HEK293 (cell line): ENCODE measurements around the gene MARK3.
A peak's percentile ranks its signal among the peaks of the same experiment; 100 is the strongest.

Experiments
- CTCF ChIA-PET: fragments of 350-600 bp; formaldehyde crosslinking; extraction: SDS; loops from one replicate; lab custom pipeline; 2021; ENCODE audit warnings: antibody characterized with exemption; lab: Yijun Ruan, JAX
- POLR2A ChIA-PET: fragments of 300-600 bp; formaldehyde crosslinking; extraction: SDS; loops from one replicate; lab custom pipeline; 2020; ENCODE audit warnings: antibody characterized with exemption, inconsistent platforms; lab: Yijun Ruan, JAX
- H3K27ac ChIP-seq: fragments of 200-500 bp; sonication (Bioruptor generic); 2 replicates; pipeline ENCODE4 v1.5.1; 2014; ENCODE audit warnings: low read depth, low read length, control low read depth, inconsistent platforms; ENCODE audit errors: extremely low read depth
- H3K36me3 ChIP-seq, 2 experiments: fragments of 200-500 bp in 1 of 2; sonication (Bioruptor generic) in 1 of 2; 1 replicate in 1 of 2; 2 replicates in 1 of 2; pipeline ENCODE4 v1.5.1; 2014 to 2017; ENCODE audit warnings: inconsistent platforms in 2 of 2, low read length in 2 of 2; ENCODE audit not compliant: control insufficient read depth in 2 of 2, insufficient read depth in 1 of 2
- H3K4me1 ChIP-seq: fragments of 200-500 bp; sonication (Bioruptor generic); 2 replicates; pipeline ENCODE4 v1.5.1; 2014; ENCODE audit warnings: mild to moderate bottlenecking, low read length, inconsistent platforms; ENCODE audit not compliant: control insufficient read depth, insufficient read depth
- H3K4me3 ChIP-seq: 2 replicates; pipeline ENCODE4 v1.5.1; 2011; ENCODE audit warnings: low read depth, mild to moderate bottlenecking, control low read depth, low read length, moderate library complexity
- H3K9me3 ChIP-seq: fragments of 200-500 bp; sonication (Bioruptor generic); 2 replicates; pipeline ENCODE4 v1.5.1; 2014; ENCODE audit warnings: low read depth, low read length, inconsistent platforms; ENCODE audit not compliant: control insufficient read depth, insufficient read depth
- BCL11B ChIP-seq: fragments of 450-650 bp; formaldehyde crosslinking; IDR thresholded peaks from 2 replicates; pipeline ENCODE4 v1.5.1; 2016; ENCODE audit warnings: low read depth, missing biosample characterization, missing genetic modification characterization
- GFI1B ChIP-seq: fragments of 450-650 bp; formaldehyde crosslinking; IDR thresholded peaks from 2 replicates; pipeline ENCODE4 v1.5.1; 2016; ENCODE audit warnings: missing biosample characterization, missing genetic modification characterization
- GLI4 ChIP-seq: fragments of 450-650 bp; formaldehyde crosslinking; IDR thresholded peaks from 2 replicates; pipeline ENCODE4 v1.5.1; 2016; ENCODE audit warnings: missing biosample characterization, missing genetic modification characterization
- HIC1 ChIP-seq: fragments of 450-650 bp; formaldehyde crosslinking; IDR thresholded peaks from 2 replicates; pipeline ENCODE4 v1.5.1; 2016; ENCODE audit warnings: missing biosample characterization, missing genetic modification characterization
- HOXC10 ChIP-seq: sonication (generic); formaldehyde crosslinking; IDR thresholded peaks from 2 replicates; pipeline ENCODE4 v1.8.1; 2023; ENCODE audit warnings: mild to moderate bottlenecking, missing genetic modification reagents
- IKZF3 ChIP-seq: fragments of 450-650 bp; IDR thresholded peaks from 2 replicates; pipeline ENCODE4 v1.5.0; 2018; ENCODE audit warnings: missing biosample characterization, mild to moderate bottlenecking, missing genetic modification characterization, moderate library complexity
- KLF17 ChIP-seq: fragments of 450-650 bp; formaldehyde crosslinking; IDR thresholded peaks from 2 replicates; pipeline ENCODE4 v1.5.1; 2016; ENCODE audit warnings: missing biosample characterization, missing genetic modification characterization
- KLF8 ChIP-seq: fragments of 450-650 bp; formaldehyde crosslinking; IDR thresholded peaks from 2 replicates; pipeline ENCODE4 v1.5.1; 2016; ENCODE audit warnings: missing biosample characterization, missing genetic modification characterization
- KLF9 ChIP-seq: fragments of 450-650 bp; formaldehyde crosslinking; IDR thresholded peaks from 2 replicates; pipeline ENCODE4 v1.5.1; 2016; ENCODE audit warnings: missing biosample characterization, missing genetic modification characterization, low read depth
- MZF1 ChIP-seq: fragments of 450-650 bp; formaldehyde crosslinking; IDR thresholded peaks from 2 replicates; pipeline ENCODE4 v1.5.1; 2017; ENCODE audit warnings: missing biosample characterization, missing genetic modification characterization, borderline replicate concordance
- SP2 ChIP-seq: fragments of 450-650 bp; formaldehyde crosslinking; IDR thresholded peaks from 2 replicates; pipeline ENCODE4 v1.5.1; 2016; ENCODE audit warnings: missing biosample characterization, missing genetic modification characterization
- SP3 ChIP-seq: fragments of 450-650 bp; formaldehyde crosslinking; IDR thresholded peaks from 2 replicates; pipeline ENCODE4 v1.5.1; 2016; ENCODE audit warnings: missing biosample characterization, missing genetic modification characterization
- ZNF138 ChIP-seq: fragments of 450-650 bp; formaldehyde crosslinking; IDR thresholded peaks from 2 replicates; pipeline ENCODE4 v1.5.1; 2016; ENCODE audit warnings: missing biosample characterization, missing genetic modification characterization, borderline replicate concordance
- ZNF155 ChIP-seq: fragments of 450-650 bp; formaldehyde crosslinking; IDR thresholded peaks from 2 replicates; pipeline ENCODE4 v1.5.1; 2016; ENCODE audit warnings: missing biosample characterization, missing genetic modification characterization
- ZNF16 ChIP-seq: fragments of 450-650 bp; formaldehyde crosslinking; IDR thresholded peaks from 2 replicates; pipeline ENCODE4 v1.5.1; 2016; ENCODE audit warnings: low read depth, missing biosample characterization, missing genetic modification characterization
- ZNF169 ChIP-seq: fragments of 450-650 bp; formaldehyde crosslinking; IDR thresholded peaks from 2 replicates; pipeline ENCODE4 v1.5.1; 2016; ENCODE audit warnings: missing biosample characterization, missing genetic modification characterization
- ZNF175 ChIP-seq: fragments of 450-650 bp; formaldehyde crosslinking; IDR thresholded peaks from 2 replicates; pipeline ENCODE4 v1.5.1; 2016; ENCODE audit warnings: missing biosample characterization, missing genetic modification characterization
- ZNF211 ChIP-seq: fragments of 450-650 bp; formaldehyde crosslinking; IDR thresholded peaks from 2 replicates; pipeline ENCODE4 v1.5.1; 2016; ENCODE audit warnings: low read depth, missing biosample characterization, missing genetic modification characterization
- ZNF24 ChIP-seq: fragments of 450-650 bp; formaldehyde crosslinking; IDR thresholded peaks from 2 replicates; pipeline ENCODE4 v1.5.1; 2016; ENCODE audit warnings: missing biosample characterization, missing genetic modification characterization
- ZNF266 ChIP-seq: fragments of 450-650 bp; formaldehyde crosslinking; IDR thresholded peaks from 2 replicates; pipeline ENCODE4 v1.5.1; 2016; ENCODE audit warnings: missing biosample characterization, missing genetic modification characterization, low read depth
- ZNF350 ChIP-seq: fragments of 450-650 bp; formaldehyde crosslinking; IDR thresholded peaks from 2 replicates; pipeline ENCODE4 v1.5.0; 2017; ENCODE audit warnings: missing biosample characterization, mild to moderate bottlenecking, missing genetic modification characterization
- ZNF416 ChIP-seq: fragments of 450-650 bp; formaldehyde crosslinking; IDR thresholded peaks from 2 replicates; pipeline ENCODE4 v1.5.1; 2016; ENCODE audit warnings: missing biosample characterization, missing genetic modification characterization
- ZNF48 ChIP-seq: fragments of 450-650 bp; formaldehyde crosslinking; IDR thresholded peaks from 2 replicates; pipeline ENCODE4 v1.5.1; 2016; ENCODE audit warnings: missing biosample characterization, missing genetic modification characterization
- ZNF510 ChIP-seq: fragments of 450-650 bp; formaldehyde crosslinking; IDR thresholded peaks from 2 replicates; pipeline ENCODE4 v1.5.1; 2018; ENCODE audit warnings: mild to moderate bottlenecking, missing genetic modification characterization, missing biosample characterization; ENCODE audit not compliant: insufficient replicate concordance
- ZNF561 ChIP-seq: fragments of 450-650 bp; IDR thresholded peaks from 2 replicates; pipeline ENCODE4 v1.5.1; 2018; ENCODE audit warnings: missing biosample characterization, missing genetic modification characterization, borderline replicate concordance
- ZNF571 ChIP-seq: fragments of 450-650 bp; formaldehyde crosslinking; IDR thresholded peaks from 2 replicates; pipeline ENCODE4 v1.5.0; 2017; ENCODE audit warnings: missing biosample characterization, missing genetic modification characterization
- ZNF624 ChIP-seq: fragments of 450-650 bp; formaldehyde crosslinking; IDR thresholded peaks from 2 replicates; pipeline ENCODE4 v1.5.1; 2017; ENCODE audit warnings: missing biosample characterization, missing genetic modification characterization
- ZNF701 ChIP-seq: fragments of 450-650 bp; formaldehyde crosslinking; IDR thresholded peaks from 2 replicates; pipeline ENCODE4 v1.5.1; 2016; ENCODE audit warnings: missing biosample characterization, missing genetic modification characterization
- ZNF707 ChIP-seq: fragments of 450-650 bp; formaldehyde crosslinking; IDR thresholded peaks from 2 replicates; pipeline ENCODE4 v1.5.1; 2016; ENCODE audit warnings: missing biosample characterization, missing genetic modification characterization
- ZNF777 ChIP-seq: fragments of 450-650 bp; formaldehyde crosslinking; IDR thresholded peaks from 2 replicates; pipeline ENCODE4 v1.5.1; 2017; ENCODE audit warnings: missing biosample characterization, missing genetic modification characterization, borderline replicate concordance
- ZSCAN30 ChIP-seq: fragments of 450-650 bp; IDR thresholded peaks from 2 replicates; pipeline ENCODE4 v1.5.1; 2018; ENCODE audit warnings: missing biosample characterization, mild to moderate bottlenecking, missing genetic modification characterization, moderate library complexity
- ZXDB ChIP-seq: fragments of 450-650 bp; formaldehyde crosslinking; IDR thresholded peaks from 2 replicates; pipeline ENCODE4 v1.5.1; 2016; ENCODE audit warnings: missing biosample characterization, missing genetic modification characterization
- TF ChIP-seq, protein P1 (sequence below): fragments of 450-650 bp; formaldehyde crosslinking; IDR thresholded peaks from 2 replicates; pipeline ENCODE4 v1.5.1; 2016; ENCODE audit warnings: missing biosample characterization, missing genetic modification characterization
- TF ChIP-seq, protein P2 (sequence below): fragments of 450-650 bp; formaldehyde crosslinking; IDR thresholded peaks from 2 replicates; pipeline ENCODE4 v1.5.1; 2016; ENCODE audit warnings: missing biosample characterization, missing genetic modification characterization, low read depth

Gene MARK3

GRCh38 chr14:103393676-103394626 lies 8.7 kb downstream of the MARK3 start:
- Histone ChIP-seq H3K9me3 (no peaks in the 10 kb centered on the region), H3K4me3 (no peak overlapping the region), H3K36me3 (no peaks in the 10 kb centered on the region), H3K27ac (no peak overlapping the region), H3K4me1 (peaks cover 40% of the 10 kb centered on the region)
- POLR2A ChIA-PET = interaction anchor here (0.6 to 1.6 kb wide), 2 partner anchors 40 to 60 kb away, joined by 4 to 10 read pairs; partner anchors contain the start of gene EIF5
- CTCF ChIA-PET = interaction anchor here (0.6 to 5.4 kb wide), 9 partner anchors 10 to 289 kb away, joined by 3 to 49 read pairs (median 3); no protein-coding TSS in a partner anchor
- no peak for TF ChIP-seq ZNF510 (tag by site-specific recombination)
- peak; percentile 38; the same call in 1 of the 2 replicates for TF ChIP-seq SP3
- peak; percentile 93 for TF ChIP-seq IKZF3 (tag by site-specific recombination)
- no peak for TF ChIP-seq GLI4 (tag by site-specific recombination)
- TF ChIP-seq ZNF707 (tag by site-specific recombination) = no peak
- TF ChIP-seq ZXDB = 0 out of 2 replicates have a peak, but pooled peaks have one; percentile 35
- TF ChIP-seq ZNF48 = no peak
- no peak for TF ChIP-seq KLF9 (tag by site-specific recombination)
- no peak for TF ChIP-seq ZNF416 (tag by site-specific recombination)
- TF ChIP-seq ZNF24 = no peak
- no peak for TF ChIP-seq SP2
- TF ChIP-seq ZNF777 (tag by site-specific recombination) = no peak
- no peak for TF ChIP-seq ZNF350 (tag by site-specific recombination)
- TF ChIP-seq BCL11B (tag by site-specific recombination) = no peak
- TF ChIP-seq GFI1B (tag by site-specific recombination) = no peak
- TF ChIP-seq ZNF169 (tag by site-specific recombination) = no peak
- no peak for TF ChIP-seq ZNF624 (tag by site-specific recombination)
- TF ChIP-seq HOXC10 (CRISPR knock-in tag) = no peak
- TF ChIP-seq ZNF561 (tag by site-specific recombination) = 0 out of 2 replicates have a peak, but pooled peaks have one; percentile 32
- TF ChIP-seq ZNF175 (tag by site-specific recombination) = no peak
- no peak for TF ChIP-seq MZF1
- TF ChIP-seq KLF17 (tag by site-specific recombination) = no peak
- no peak for TF ChIP-seq ZNF138 (tag by site-specific recombination)
- TF ChIP-seq, protein P1, sequence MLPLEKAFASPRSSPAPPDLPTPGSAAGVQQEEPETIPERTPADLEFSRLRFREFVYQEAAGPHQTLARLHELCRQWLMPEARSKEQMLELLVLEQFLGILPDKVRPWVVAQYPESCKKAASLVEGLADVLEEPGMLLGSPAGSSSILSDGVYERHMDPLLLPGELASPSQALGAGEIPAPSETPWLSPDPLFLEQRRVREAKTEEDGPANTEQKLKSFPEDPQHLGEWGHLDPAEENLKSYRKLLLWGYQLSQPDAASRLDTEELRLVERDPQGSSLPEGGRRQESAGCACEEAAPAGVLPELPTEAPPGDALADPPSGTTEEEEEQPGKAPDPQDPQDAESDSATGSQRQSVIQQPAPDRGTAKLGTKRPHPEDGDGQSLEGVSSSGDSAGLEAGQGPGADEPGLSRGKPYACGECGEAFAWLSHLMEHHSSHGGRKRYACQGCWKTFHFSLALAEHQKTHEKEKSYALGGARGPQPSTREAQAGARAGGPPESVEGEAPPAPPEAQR (tag by site-specific recombination) = no peak
- TF ChIP-seq, protein P2, sequence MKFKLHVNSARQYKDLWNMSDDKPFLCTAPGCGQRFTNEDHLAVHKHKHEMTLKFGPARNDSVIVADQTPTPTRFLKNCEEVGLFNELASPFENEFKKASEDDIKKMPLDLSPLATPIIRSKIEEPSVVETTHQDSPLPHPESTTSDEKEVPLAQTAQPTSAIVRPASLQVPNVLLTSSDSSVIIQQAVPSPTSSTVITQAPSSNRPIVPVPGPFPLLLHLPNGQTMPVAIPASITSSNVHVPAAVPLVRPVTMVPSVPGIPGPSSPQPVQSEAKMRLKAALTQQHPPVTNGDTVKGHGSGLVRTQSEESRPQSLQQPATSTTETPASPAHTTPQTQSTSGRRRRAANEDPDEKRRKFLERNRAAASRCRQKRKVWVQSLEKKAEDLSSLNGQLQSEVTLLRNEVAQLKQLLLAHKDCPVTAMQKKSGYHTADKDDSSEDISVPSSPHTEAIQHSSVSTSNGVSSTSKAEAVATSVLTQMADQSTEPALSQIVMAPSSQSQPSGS = no peak
- no peak for TF ChIP-seq ZNF211 (tag by site-specific recombination)
- no peak for TF ChIP-seq ZNF701 (tag by site-specific recombination)
- no peak for TF ChIP-seq ZSCAN30 (tag by site-specific recombination)
- no peak for TF ChIP-seq ZNF155 (tag by site-specific recombination)
- TF ChIP-seq ZNF571 (tag by site-specific recombination) = no peak
- TF ChIP-seq KLF8 (tag by site-specific recombination) = no peak
- TF ChIP-seq ZNF266 = no peak
- no peak for TF ChIP-seq HIC1 (tag by site-specific recombination)
- TF ChIP-seq ZNF16 (tag by site-specific recombination) = no peak
